Measurements from ENCODE around the gene NFILZ. TPM values are rescaled to one million over a fixed set of nuclear protein-coding genes. Genes with fewer than 3 reads are reported as not detected.

The NFILZ gene
- total and polyA plus RNA-seq, 4 donors = not detected

- H3K9me3 ChIP-seq (ENCODE audit: control insufficient read depth in 4 of 4, insufficient read depth in 3 of 4, low read length in 3 of 4) = peaks cover 0 to 8% (median 0%) of the 10 kb centered on the region in 4 donors
- no peaks in the 10 kb centered on the region for H3K36me3 ChIP-seq (ENCODE audit: control insufficient read depth in 4 of 4, insufficient read depth in 4 of 4, low read length in 4 of 4)
- WGBS, 2 donors = 8 to 16% methylated on average over 21 of the region's 21 CpGs
- no peak overlapping the region for H3K4me3 ChIP-seq
- peak; percentile 25 to 65 (median 34) for DNase-seq
- peaks cover 0 to 9% (median 5%) of the 10 kb centered on the region in 5 donors for H3K4me1 ChIP-seq (ENCODE audit: control insufficient read depth in 5 of 5, insufficient read depth in 5 of 5, low read length in 5 of 5)
- no peaks in the 10 kb centered on the region for H3K27me3 ChIP-seq (ENCODE audit: control insufficient read depth in 3 of 3, insufficient read depth in 3 of 3, low read length in 2 of 3)
- H3K27ac ChIP-seq (ENCODE audit: low read depth in 1 of 2, low read length in 1 of 2) = peak overlapping the region in 1 of 2 donors; percentile 46
- H3K9ac ChIP-seq (ENCODE audit: insufficient read depth in 1 of 2, low read length in 2 of 2) = no peak overlapping the region
- TF ChIP-seq CTCF (IDR thresholded peaks at IDR 0.05; ENCODE audit: control extremely low read depth, extremely low read depth) = no peak
- no peak for ATAC-seq (ENCODE audit: insufficient read depth, low FRiP score)
Measured at GRCh38 chr19:8638078-8638619, 7.7 kb downstream of the NFILZ start.

GRCh38 chr19:8639821-8640401, 9.5 kb downstream of the NFILZ start:
- H3K36me3 ChIP-seq (ENCODE audit: control insufficient read depth in 4 of 4, insufficient read depth in 4 of 4, low read length in 4 of 4) = no peaks in the 10 kb centered on the region
- no peak for ATAC-seq (ENCODE audit: insufficient read depth, low FRiP score)
- no peak for DNase-seq
- peaks cover 0 to 9% (median 5%) of the 10 kb centered on the region in 5 donors for H3K4me1 ChIP-seq (ENCODE audit: control insufficient read depth in 5 of 5, insufficient read depth in 5 of 5, low read length in 5 of 5)
- no peak overlapping the region for H3K27ac ChIP-seq (ENCODE audit: low read depth in 1 of 2, low read length in 1 of 2)
- H3K4me3 ChIP-seq = no peak overlapping the region
- H3K9me3 ChIP-seq (ENCODE audit: control insufficient read depth in 4 of 4, insufficient read depth in 3 of 4, low read length in 3 of 4) = peaks cover 0 to 8% (median 0%) of the 10 kb centered on the region in 4 donors
- WGBS, 2 donors = 42 to 44% methylated on average over 8 of the region's 8 CpGs
- no peaks in the 10 kb centered on the region for H3K27me3 ChIP-seq (ENCODE audit: control insufficient read depth in 3 of 3, insufficient read depth in 3 of 3, low read length in 2 of 3)
- no peak overlapping the region for H3K9ac ChIP-seq (ENCODE audit: insufficient read depth in 1 of 2, low read length in 2 of 2)
- no peak for TF ChIP-seq CTCF (IDR thresholded peaks at IDR 0.05; ENCODE audit: control extremely low read depth, extremely low read depth)

- ATAC-seq (ENCODE audit: insufficient read depth, low FRiP score) (no peak), DNase-seq (peak in 2 of 3 donors; percentile 24 to 26)
- peaks cover 0 to 9% (median 5%) of the 10 kb centered on the region in 5 donors for H3K4me1 ChIP-seq (ENCODE audit: control insufficient read depth in 5 of 5, insufficient read depth in 5 of 5, low read length in 5 of 5)
- TF ChIP-seq CTCF (IDR thresholded peaks at IDR 0.05; ENCODE audit: control extremely low read depth, extremely low read depth) = no peak
- H3K9me3 ChIP-seq (ENCODE audit: control insufficient read depth in 4 of 4, insufficient read depth in 3 of 4, low read length in 3 of 4) = peaks cover 0 to 8% (median 0%) of the 10 kb centered on the region in 4 donors
- no peak overlapping the region for H3K4me3 ChIP-seq
- WGBS, 2 donors = 31 to 47% methylated on average over 12 of the region's 12 CpGs
- no peaks in the 10 kb centered on the region for H3K36me3 ChIP-seq (ENCODE audit: control insufficient read depth in 4 of 4, insufficient read depth in 4 of 4, low read length in 4 of 4)
- no peak overlapping the region for H3K27ac ChIP-seq (ENCODE audit: low read depth in 1 of 2, low read length in 1 of 2)
- no peak overlapping the region for H3K9ac ChIP-seq (ENCODE audit: insufficient read depth in 1 of 2, low read length in 2 of 2)
- H3K27me3 ChIP-seq (ENCODE audit: control insufficient read depth in 3 of 3, insufficient read depth in 3 of 3, low read length in 2 of 3) = no peaks in the 10 kb centered on the region
Measured at GRCh38 chr19:8640402-8641004, 10.1 kb downstream of the NFILZ start.

Data from lung (tissue), 12 donors.